GM18873 (cell line): ENCODE results near the gene NRARP.

Experiments used
- ATAC-seq: cut with Tn5 transposase; IDR thresholded peaks from one replicate; pipeline ENCODE4 v1.9.1; 2021; ENCODE audit warnings: mild to moderate bottlenecking, moderate library complexity, moderate number of reproducible peaks; ENCODE audit not compliant: unreplicated experiment, low FRiP score

Gene NRARP

DNA sequence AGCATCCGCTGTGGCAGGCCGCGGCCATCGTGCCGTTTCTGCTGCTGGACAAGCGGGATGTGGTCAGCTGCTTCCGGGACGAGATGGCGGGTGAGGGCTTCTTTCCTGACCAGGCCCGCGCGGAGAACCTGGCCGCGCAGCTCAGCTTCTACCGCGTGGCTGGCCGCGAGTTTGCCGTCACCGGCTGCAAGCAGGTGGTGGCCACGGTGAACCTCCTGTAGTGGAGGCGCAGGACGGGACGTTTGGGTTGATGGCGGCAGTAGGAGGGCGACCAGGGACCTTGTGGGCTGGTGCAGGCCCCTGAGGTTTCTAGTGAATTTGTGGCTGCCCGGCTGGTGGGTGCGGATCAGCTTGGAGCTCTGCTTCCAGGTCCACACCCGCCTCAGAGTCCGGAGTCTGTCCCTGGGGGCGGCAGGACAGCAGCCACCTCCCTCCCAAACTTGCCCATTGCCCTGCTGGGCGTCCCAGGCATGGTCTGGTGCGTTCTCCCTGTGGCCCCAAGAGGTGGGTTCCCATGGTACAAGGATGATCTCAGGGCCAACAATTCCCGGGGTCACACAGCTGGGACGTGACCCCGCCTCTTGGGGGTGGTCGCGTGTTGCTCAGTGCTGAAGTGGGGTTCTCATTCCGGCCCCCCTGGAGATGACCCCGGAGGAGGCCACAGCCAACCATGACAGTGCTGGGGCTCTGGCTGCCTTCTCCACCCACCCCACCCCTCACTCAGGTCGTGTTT is 22.2 kb downstream of the NRARP start:
- ATAC-seq: no peak

DNA sequence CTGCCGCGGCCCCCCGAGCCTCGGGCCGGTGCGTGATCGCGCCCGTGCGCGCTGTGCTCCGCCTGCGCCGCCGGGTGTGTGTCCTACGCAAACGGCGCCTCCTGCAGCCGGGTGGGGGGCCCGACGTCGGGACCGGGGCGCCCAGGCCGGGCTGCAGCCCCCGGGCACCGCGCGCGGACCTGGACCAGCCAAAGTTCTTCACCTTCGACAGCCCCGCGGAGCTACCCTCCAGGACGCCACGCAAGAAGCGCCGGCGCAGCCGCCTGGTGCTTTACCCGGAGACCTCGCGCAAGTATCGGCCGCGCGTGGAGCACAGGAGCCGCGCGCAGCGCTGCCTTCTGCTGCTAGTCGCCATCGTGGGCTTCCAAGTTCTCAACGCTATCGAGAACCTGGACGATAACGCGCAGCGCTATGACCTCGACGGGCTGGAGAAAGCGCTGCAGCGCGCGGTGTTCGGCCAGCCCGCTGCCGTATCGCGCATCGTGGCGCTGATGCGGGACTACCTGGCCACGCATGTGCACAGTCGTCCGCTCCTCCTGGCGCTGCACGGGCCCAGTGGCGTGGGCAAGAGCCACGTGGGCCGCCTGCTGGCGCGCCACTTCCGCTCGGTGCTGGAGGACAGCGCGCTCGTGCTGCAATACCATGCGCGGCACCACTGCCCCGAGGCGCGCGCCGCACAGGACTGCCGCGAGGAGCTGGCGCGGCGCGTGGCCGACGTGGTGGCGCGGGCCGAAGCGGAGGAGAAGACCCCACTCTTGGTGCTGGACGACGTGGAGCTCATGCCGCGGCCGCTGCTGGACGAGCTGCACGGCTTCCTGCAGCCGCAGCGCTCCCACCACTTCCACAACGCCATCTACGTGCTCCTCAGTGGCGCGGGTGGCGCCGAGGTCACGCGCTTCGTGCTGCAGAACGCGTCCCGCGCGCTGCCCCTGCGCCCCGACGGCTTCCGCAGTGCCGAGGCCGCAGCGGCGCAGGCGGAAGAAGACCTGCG is 23.1 kb downstream of the NRARP start:
- ATAC-seq: no peak

GRCh38 chr9:137278061-137278701 is 23.9 kb downstream of the NRARP start:
- ATAC-seq: no peak

GRCh38 chr9:137277329-137278041 is 24.6 kb downstream of the NRARP start, which contains the start of gene TOR4A:
TSS of gene TOR4A (plus strand) at chr9:137277726. CDS start at chr9:137278690, 964 bp downstream.
- peak; percentile 64 for ATAC-seq

- no peak for ATAC-seq
Observed at GRCh38 chr9:137276473-137277328, 25.4 kb downstream of the NRARP start.

DNA sequence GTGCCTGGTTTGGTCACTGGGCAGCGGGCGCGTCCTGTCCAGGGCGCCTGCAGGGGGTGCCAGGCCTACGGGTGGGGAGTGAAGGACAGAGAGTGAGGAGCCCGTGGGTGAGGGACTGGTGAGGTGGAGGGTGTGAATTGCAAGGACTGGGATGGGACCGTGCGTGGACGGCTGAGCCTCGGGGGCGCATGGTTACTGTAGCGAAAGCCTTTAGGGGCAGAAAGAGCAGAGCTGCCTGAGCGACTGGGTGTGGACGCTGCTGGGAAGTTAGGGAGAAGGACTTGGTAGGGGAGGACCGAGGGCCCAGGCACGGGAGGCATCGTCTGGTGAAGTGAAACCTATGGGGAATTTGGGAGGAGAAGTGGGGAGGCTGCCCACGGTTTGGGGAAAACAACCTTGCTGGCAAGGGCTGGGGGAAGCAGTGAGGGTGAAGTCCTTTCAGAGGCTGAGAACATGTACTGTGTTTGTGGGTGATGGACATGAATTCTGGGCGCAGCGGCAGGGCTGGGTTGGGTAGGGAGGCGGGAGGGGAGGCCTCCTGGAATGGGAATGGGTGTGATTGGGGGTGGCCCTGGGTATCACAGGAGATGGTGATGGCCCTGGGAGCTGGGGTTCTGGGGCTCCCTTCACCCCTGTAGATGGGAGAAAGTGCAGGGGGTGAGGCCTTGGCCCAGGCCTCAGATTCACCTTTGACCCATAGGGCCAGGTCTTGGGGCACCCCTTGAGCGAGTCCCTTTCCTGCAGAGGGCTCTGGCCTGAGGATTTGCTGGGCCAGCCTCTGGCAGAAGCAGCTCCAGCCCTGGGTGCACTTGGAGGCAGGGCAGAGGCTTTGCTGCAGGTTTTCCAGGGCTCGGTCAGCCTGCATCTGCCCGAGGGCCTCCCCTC is 26.2 kb downstream of the NRARP start:
- ATAC-seq: no peak

GRCh38 chr9:137275203-137275587 is 26.9 kb downstream of the NRARP start:
- no peak for ATAC-seq

GRCh38 chr9:137273611-137274320 is 28.3 kb downstream of the NRARP start:
- ATAC-seq: no peak

DNA sequence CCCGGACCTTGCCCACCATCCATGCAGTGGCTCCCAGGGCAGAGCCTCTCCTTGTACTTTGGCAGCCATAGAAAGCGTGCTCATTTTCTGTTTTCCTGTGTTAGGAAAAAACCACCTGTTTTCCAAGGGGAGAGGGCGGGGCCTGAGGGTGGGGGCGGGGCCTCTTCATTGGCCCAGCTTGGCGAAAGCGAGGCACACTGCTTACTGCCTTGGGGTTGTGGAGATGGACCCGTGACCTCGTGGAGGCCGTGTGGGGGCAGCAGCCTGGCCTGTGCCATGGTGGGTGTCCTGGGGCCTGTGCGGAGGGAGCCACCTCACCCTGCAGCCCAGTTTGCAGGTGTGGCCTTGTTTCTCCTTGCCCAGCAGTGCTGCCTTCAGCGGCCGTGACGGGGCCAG is 29.0 kb downstream of the NRARP start:
- ATAC-seq: no peak

GRCh38 chr9:137272241-137273094 is 29.6 kb downstream of the NRARP start:
- no peak for ATAC-seq

DNA sequence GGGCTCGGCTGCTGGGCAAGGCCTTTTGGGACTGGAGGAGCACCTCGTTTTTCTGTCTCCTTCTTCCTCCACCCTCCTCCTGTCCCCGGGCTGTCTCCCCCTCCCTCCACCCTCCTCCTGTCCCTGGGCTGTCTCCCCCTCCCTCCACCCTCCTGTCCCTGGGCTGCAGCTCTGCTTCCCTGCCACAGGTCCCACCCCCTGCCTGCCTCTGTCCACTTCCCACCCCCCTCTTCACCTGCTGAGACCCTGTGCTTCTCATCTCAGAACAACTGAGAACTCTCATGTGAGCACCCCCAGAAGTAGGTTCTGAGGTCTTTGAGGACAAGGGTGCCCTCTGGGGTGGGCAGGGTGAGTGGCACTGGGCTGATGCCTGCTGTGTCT is 30.4 kb downstream of the NRARP start:
- ATAC-seq: no peak

DNA sequence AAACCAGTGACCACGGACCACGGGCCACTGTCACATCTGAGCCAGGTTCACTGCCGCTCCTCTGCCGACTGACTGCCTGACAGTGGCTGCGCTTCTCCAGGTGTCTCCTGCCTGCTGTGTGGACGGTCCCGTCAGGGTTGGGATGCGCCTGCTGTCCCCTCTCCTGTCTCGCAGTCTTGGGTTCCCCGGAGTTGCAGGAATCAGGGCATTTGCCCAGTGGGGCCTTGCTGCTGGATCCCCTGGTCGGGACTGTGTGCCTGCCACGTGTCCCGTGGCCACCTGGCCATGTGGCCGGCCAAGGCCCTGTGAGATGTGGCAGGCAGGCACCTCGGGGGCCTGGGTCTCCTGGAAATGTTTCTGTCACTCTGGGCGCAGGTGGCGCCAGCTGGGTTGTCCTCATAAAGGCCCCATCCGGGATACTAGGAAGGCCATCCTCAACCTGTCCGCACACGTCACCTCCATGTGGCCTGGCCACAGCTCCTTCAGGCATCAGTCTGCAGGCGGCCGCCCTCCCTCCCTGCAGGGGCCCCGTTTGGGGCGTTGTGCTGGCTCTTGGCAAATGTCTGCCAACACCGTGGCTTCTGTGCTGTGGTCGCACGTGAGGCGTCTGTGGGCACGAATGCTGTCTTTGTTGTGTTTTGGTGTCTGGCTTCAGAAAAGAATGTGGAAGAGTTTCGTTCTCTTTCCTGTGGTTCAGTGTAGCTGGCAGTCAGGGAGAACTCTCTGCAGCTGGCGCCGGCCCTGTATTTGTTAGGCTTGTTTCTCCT is 31.0 kb downstream of the NRARP start:
- no peak for ATAC-seq

DNA sequence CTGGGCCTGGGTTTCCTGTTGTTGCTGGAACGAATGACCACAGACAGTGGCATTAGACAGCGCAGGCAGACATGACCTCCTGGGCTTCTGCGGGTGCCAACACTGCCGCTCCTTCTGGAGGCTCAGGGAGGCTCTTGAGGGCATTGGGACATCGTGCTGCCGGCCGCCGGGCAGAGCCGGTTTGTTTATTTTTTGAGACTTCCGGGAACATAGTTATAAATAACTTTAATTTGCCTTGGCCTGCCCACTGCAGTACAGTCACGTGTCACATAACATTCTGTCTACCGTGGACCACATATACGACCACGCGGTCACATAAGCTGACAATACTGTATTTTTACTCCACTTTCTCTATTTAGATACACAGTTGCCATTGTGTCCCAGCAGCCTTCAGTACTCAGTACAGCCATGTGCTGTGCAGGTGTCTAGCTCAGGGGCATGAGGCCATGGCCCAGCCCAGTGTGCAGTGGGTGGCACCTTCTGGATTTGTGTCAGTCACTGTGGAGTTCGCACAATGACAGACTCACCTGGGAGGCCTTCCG is 32.8 kb downstream of the NRARP start:
- no peak for ATAC-seq

GRCh38 chr9:137268538-137269201 is 33.4 kb downstream of the NRARP start:
- no peak for ATAC-seq

- ATAC-seq: no peak
Observed at GRCh38 chr9:137267933-137268355, 34.1 kb downstream of the NRARP start.
